Smooth muscle cell (in vitro differentiated cells): Measurements from ENCODE around the gene KCNIP3. TPM values are rescaled to one million over a fixed set of nuclear protein-coding genes. Genes with fewer than 3 reads are reported as not detected.
A peak's percentile ranks its signal among the peaks of the same experiment; 100 is the strongest.

ENCODE experiments used
- DNase-seq: peaks from one replicate; lab custom pipeline; 2025; ENCODE audit not compliant: unreplicated experiment; lab: John Stamatoyannopoulos, UW
- H2AFZ ChIP-seq: fragments of 200-600 bp; sonication (generic); 2 replicates; pipeline ENCODE4 v1.6.0; 2016; ENCODE audit warnings: antibody characterized with exemption, low read depth, mild to moderate bottlenecking
- H3F3A ChIP-seq: fragments of 200-600 bp; sonication (generic); 2 replicates; pipeline ENCODE4 v1.6.0; 2017; ENCODE audit warnings: antibody characterized with exemption, low read depth
- H3K27ac ChIP-seq: fragments of 200-600 bp; sonication (generic); 2 replicates; pipeline ENCODE4 v1.5.1; 2016; ENCODE audit warnings: low read depth, mild to moderate bottlenecking
- H3K27me3 ChIP-seq: fragments of 200-600 bp; sonication (generic); 2 replicates; pipeline ENCODE4 v1.6.1; 2016; ENCODE audit warnings: low read depth, mild to moderate bottlenecking
- H3K36me3 ChIP-seq: fragments of 200-600 bp; sonication (generic); 2 replicates; pipeline ENCODE4 v1.5.1; 2016; ENCODE audit warnings: low read depth
- H3K4me1 ChIP-seq: fragments of 200-600 bp; sonication (generic); 2 replicates; pipeline ENCODE4 v1.5.1; 2016; ENCODE audit warnings: low read depth
- H3K4me2 ChIP-seq: fragments of 200-600 bp; sonication (generic); 2 replicates; pipeline ENCODE4 v1.6.0; 2016; ENCODE audit warnings: mild to moderate bottlenecking
- H3K4me3 ChIP-seq: fragments of 200-600 bp; sonication (generic); 2 replicates; pipeline ENCODE4 v1.5.1; 2016; ENCODE audit warnings: mild to moderate bottlenecking
- H3K79me2 ChIP-seq: fragments of 200-600 bp; sonication (generic); 2 replicates; pipeline ENCODE4 v1.6.0; 2016; ENCODE audit warnings: low read depth, mild to moderate bottlenecking
- H3K9ac ChIP-seq: fragments of 200-600 bp; sonication (generic); 2 replicates; pipeline ENCODE4 v1.6.0; 2016; ENCODE audit warnings: low read depth
- H3K9me3 ChIP-seq: fragments of 200-600 bp; sonication (generic); replicated peaks from 2 replicates; pipeline ENCODE4 v1.5.1; 2016; ENCODE audit warnings: low read depth
- H4K20me1 ChIP-seq: fragments of 200-600 bp; sonication (generic); 2 replicates; pipeline ENCODE4 v1.6.0; 2016; ENCODE audit warnings: low read depth
- CTCF ChIP-seq: fragments of 200-600 bp; sonication (generic); IDR thresholded peaks from 2 replicates; pipeline ENCODE4 v1.5.1; 2017; ENCODE audit warnings: borderline replicate concordance, mild to moderate bottlenecking, antibody characterized with exemption; ENCODE audit not compliant: insufficient read depth, poor library complexity, severe bottlenecking
- WGBS: methylation state at CpG from one replicate; pipeline ENCODE4 v1.1.7; 2016; ENCODE audit warnings: low lambda C conversion rate; 5-methylcytosine and 5-hydroxymethylcytosine counted together
- polyA plus RNA-seq: library from polyadenylated mRNA; unstranded; fragments of >200 nt; fragmentation: Nextera tagmentation; extraction: Ambion mirVana; gene quantifications from 2 replicates; pipeline ENCODE4 v1.2.1, GENCODE V29; 2016
- total RNA-seq: library from RNA; depleted of rRNA; stranded (reverse); fragments of >200 nt; gene quantifications from 2 replicates; pipeline ENCODE4 v1.2.3, GENCODE V29; 2014

Gene KCNIP3
- total and polyA plus RNA-seq, 2 experiments from 2014 or later = 1.1 to 7.6 TPM

- H3K36me3 ChIP-seq = no peaks in the 10 kb centered on the region
- H3K9me3 ChIP-seq = no peaks in the 10 kb centered on the region
- no peak overlapping the region for H3K4me2 ChIP-seq
- no peak overlapping the region for H3K27ac ChIP-seq
- no peaks in the 10 kb centered on the region for H3K4me1 ChIP-seq
- DNase-seq = no peak
- H3K9ac ChIP-seq = no peak overlapping the region
- TF ChIP-seq CTCF = no peak
- H3F3A ChIP-seq = no peaks in the 10 kb centered on the region
- H2AFZ ChIP-seq = no peak overlapping the region
- H3K4me3 ChIP-seq = no peak overlapping the region
- 77% methylated on average over 12 of the region's 12 CpGs for WGBS
- H3K27me3 ChIP-seq = peaks cover 52% of the 10 kb centered on the region
- no peaks in the 10 kb centered on the region for H4K20me1 ChIP-seq
- no peaks in the 10 kb centered on the region for H3K79me2 ChIP-seq
Observed at GRCh38 chr2:95344215-95344583, 47.1 kb downstream of the KCNIP3 start.

GRCh38 chr2:95344656-95345055 is 47.5 kb downstream of the KCNIP3 start:
- H3K36me3 ChIP-seq = no peaks in the 10 kb centered on the region
- H3K4me2 ChIP-seq = no peak overlapping the region
- no peaks in the 10 kb centered on the region for H3K9me3 ChIP-seq
- no peak overlapping the region for H3K4me3 ChIP-seq
- TF ChIP-seq CTCF = no peak
- H2AFZ ChIP-seq = no peak overlapping the region
- H4K20me1 ChIP-seq = no peaks in the 10 kb centered on the region
- no peaks in the 10 kb centered on the region for H3K79me2 ChIP-seq
- H3K9ac ChIP-seq = no peak overlapping the region
- H3F3A ChIP-seq = no peaks in the 10 kb centered on the region
- DNase-seq = no peak
- peaks cover 52% of the 10 kb centered on the region for H3K27me3 ChIP-seq
- no peaks in the 10 kb centered on the region for H3K4me1 ChIP-seq
- WGBS = 71% methylated on average over 4 of the region's 4 CpGs
- H3K27ac ChIP-seq = no peak overlapping the region

GRCh38 chr2:95345081-95345562 is 48.0 kb downstream of the KCNIP3 start:
- Histone ChIP-seq H2AFZ (no peak overlapping the region), H3K79me2 (no peaks in the 10 kb centered on the region), H3K27me3 (peaks cover 52% of the 10 kb centered on the region), H4K20me1 (no peaks in the 10 kb centered on the region), H3K4me2 (peak overlapping the region; percentile 77), H3K36me3 (no peaks in the 10 kb centered on the region), H3F3A (no peaks in the 10 kb centered on the region), H3K9me3 (no peaks in the 10 kb centered on the region), H3K27ac (no peak overlapping the region), H3K4me3 (peak overlapping the region; percentile 66), H3K9ac (no peak overlapping the region), H3K4me1 (no peaks in the 10 kb centered on the region)
- DNase-seq = no peak
- 33% methylated on average over 24 of the region's 24 CpGs for WGBS
- no peak for TF ChIP-seq CTCF

GRCh38 chr2:95345563-95346230 is 48.5 kb downstream of the KCNIP3 start:
- Histone ChIP-seq H3K79me2 (no peaks in the 10 kb centered on the region), H3K4me1 (no peaks in the 10 kb centered on the region), H3K36me3 (no peaks in the 10 kb centered on the region), H3K9ac (no peak overlapping the region), H3K4me3 (peak overlapping the region; percentile 66), H4K20me1 (no peaks in the 10 kb centered on the region), H3K4me2 (peak overlapping the region; percentile 90), H2AFZ (peak overlapping the region; percentile 89), H3F3A (no peaks in the 10 kb centered on the region), H3K27me3 (peaks cover 47% of the 10 kb centered on the region), H3K27ac (no peak overlapping the region), H3K9me3 (no peaks in the 10 kb centered on the region)
- peak; percentile 80 for TF ChIP-seq CTCF
- peak; percentile 54 for DNase-seq
- WGBS = 3% methylated on average over 62 of the region's 65 CpGs
